CD14-positive monocyte (primary cell): ENCODE results near the gene ADCY7. TPM values are rescaled to one million over a fixed set of nuclear protein-coding genes. Genes with fewer than 3 reads are reported as not detected.

Experiments
- DNase-seq, 3 donors: peaks; one replicate each; pipeline ENCODE4 v3.0.0-alpha.2; 2011 to 2022
- H2AFZ ChIP-seq: 2 replicates; pipeline ENCODE4 v1.6.0; 2012; ENCODE audit warnings: mild to moderate bottlenecking, low read depth, low read length, inconsistent platforms; ENCODE audit not compliant: insufficient read depth, poor library complexity, severe bottlenecking
- H3K27ac ChIP-seq, 2 donors: 1 replicate in 1 of 2; 2 replicates in 1 of 2; pipeline ENCODE4 v1.5.1; 2012 to 2013; ENCODE audit warnings: low read length in 2 of 2, control low read depth in 1 of 2, inconsistent platforms in 1 of 2, low read depth in 1 of 2, mild to moderate bottlenecking in 1 of 2
- H3K27me3 ChIP-seq, 2 donors: one replicate each; pipeline versions ENCODE4 v1.6.0 to v1.6.1; 2011 to 2013; ENCODE audit warnings: low read length in 2 of 2; ENCODE audit not compliant: control insufficient read depth in 2 of 2, insufficient read depth in 2 of 2
- H3K36me3 ChIP-seq, 2 donors: replicated peaks in 1 of 2; 1 replicate in 1 of 2; 2 replicates in 1 of 2; pipeline versions ENCODE4 v1.5.1 to v1.6.1; 2012 to 2013; ENCODE audit warnings: low read length in 2 of 2, control low read depth in 1 of 2, inconsistent platforms in 1 of 2, mild to moderate bottlenecking in 1 of 2; ENCODE audit not compliant: insufficient read depth in 2 of 2, control insufficient read depth in 1 of 2
- H3K4me1 ChIP-seq, 2 donors: 1 replicate in 1 of 2; 2 replicates in 1 of 2; pipeline versions ENCODE4 v1.5.1 to v1.6.1; 2012 to 2013; ENCODE audit warnings: low read length in 2 of 2, control low read depth in 1 of 2, inconsistent platforms in 1 of 2, mild to moderate bottlenecking in 1 of 2, moderate library complexity in 1 of 2; ENCODE audit not compliant: insufficient read depth in 2 of 2, control insufficient read depth in 1 of 2
- H3K4me2 ChIP-seq: replicated peaks from 2 replicates; pipeline ENCODE3; 2012; ENCODE audit warnings: low read length, moderate library complexity, mild to moderate bottlenecking; ENCODE audit not compliant: poor library complexity, severe bottlenecking; ENCODE audit errors: extremely low read depth
- H3K4me3 ChIP-seq, 3 experiments: fragments of 200-600 bp in 1 of 3; sonication (generic) in 1 of 3; replicated peaks in 1 of 3; 1 replicate in 2 of 3; 2 replicates in 1 of 3; pipeline ENCODE4 v1.5.1; 2011 to 2013; ENCODE audit warnings: low read length in 3 of 3, mild to moderate bottlenecking in 3 of 3, control low read depth in 2 of 3, low read depth in 2 of 3, inconsistent platforms in 1 of 3, moderate library complexity in 1 of 3
- H3K79me2 ChIP-seq: 2 replicates; pipeline ENCODE4 v1.6.0; 2012; ENCODE audit warnings: mild to moderate bottlenecking, control low read depth, inconsistent platforms, low read length, moderate library complexity; ENCODE audit not compliant: insufficient read depth
- H3K9ac ChIP-seq: 2 replicates; pipeline ENCODE4 v1.6.0; 2017; ENCODE audit warnings: low read length, mild to moderate bottlenecking; ENCODE audit not compliant: insufficient read depth, poor library complexity, severe bottlenecking
- H3K9me3 ChIP-seq, 2 donors: replicated peaks in 1 of 2; 1 replicate in 1 of 2; 2 replicates in 1 of 2; pipeline versions ENCODE4 v1.5.1 to v1.6.1; 2012 to 2013; ENCODE audit warnings: low read length in 2 of 2, control low read depth in 1 of 2; ENCODE audit not compliant: control insufficient read depth in 1 of 2, insufficient read depth in 1 of 2
- H4K20me1 ChIP-seq: 2 replicates; pipeline ENCODE4 v1.6.0; 2012; ENCODE audit warnings: mild to moderate bottlenecking, low read length, control low read depth, moderate library complexity; ENCODE audit not compliant: insufficient read depth
- H3K27ac Mint-ChIP-seq, 7 donors: one replicate each; pipeline ENCODE4 v1.8.0; 2020; ENCODE audit warnings: mild to moderate bottlenecking in 7 of 7, mixed read lengths in 7 of 7, moderate library complexity in 6 of 7, inconsistent platforms in 2 of 7
- H3K27me3 Mint-ChIP-seq, 3 donors: one replicate each; pipeline ENCODE4 v1.8.0; 2021 to 2022; ENCODE audit warnings: low read depth in 3 of 3, mild to moderate bottlenecking in 3 of 3, mixed read lengths in 3 of 3, moderate library complexity in 3 of 3, inconsistent platforms in 1 of 3
- H3K36me3 Mint-ChIP-seq, 2 donors: one replicate each; pipeline ENCODE4 v1.8.0; 2020; ENCODE audit warnings: mixed read lengths in 2 of 2, inconsistent platforms in 1 of 2, mild to moderate bottlenecking in 1 of 2
- H3K4me1 Mint-ChIP-seq: one replicate; pipeline ENCODE4 v1.8.0; 2020; ENCODE audit warnings: mild to moderate bottlenecking, mixed read lengths
- H3K4me3 Mint-ChIP-seq, 2 donors: one replicate each; pipeline ENCODE4 v1.8.0; 2020; ENCODE audit warnings: mild to moderate bottlenecking in 2 of 2, mixed read lengths in 2 of 2, moderate library complexity in 1 of 2
- H3K9me3 Mint-ChIP-seq, 7 donors: one replicate each; pipeline ENCODE4 v1.8.0; 2020 to 2022; ENCODE audit warnings: mixed read lengths in 7 of 7, mild to moderate bottlenecking in 6 of 7, moderate library complexity in 6 of 7, inconsistent platforms in 2 of 7
- WGBS: methylation state at CpG from one replicate; pipeline ENCODE4 v1.1.5; 2013; ENCODE audit warnings: missing lambda C conversion rate; ENCODE audit not compliant: insufficient coverage; 5-methylcytosine and 5-hydroxymethylcytosine counted together
- intact Hi-C, 2 donors: fragments of 100-400 bp; cut with micrococcal nuclease; formaldehyde crosslinking; loops; one replicate each; pipeline versions ENCODE4 v1.15.0 to v1.15.1; 2023
- polyA plus RNA-seq, 3 donors: library from polyadenylated mRNA; depleted of rRNA in 1 of 3; unstranded in 2 of 3; stranded (reverse) in 1 of 3; fragments of 300-500 nt in 2 of 3; fragments of >200 nt in 1 of 3; fragmentation: Illumina TruSeq in 2 of 3; gene quantifications; 1 replicate in 2 of 3; 2 replicates in 1 of 3; pipeline ENCODE4 v1.2.3, GENCODE V29; 2012 to 2021
- TF ChIP-seq, protein P1 (sequence below): fragments of 200-600 bp; IDR thresholded peaks from one replicate; pipeline ENCODE4 v1.8.0; 2022; ENCODE audit warnings: antibody characterized with exemption, mild to moderate bottlenecking

ADCY7 gene
- polyA plus RNA-seq, 3 donors = 53.1 to 230 (median 91.5) TPM

DNA sequence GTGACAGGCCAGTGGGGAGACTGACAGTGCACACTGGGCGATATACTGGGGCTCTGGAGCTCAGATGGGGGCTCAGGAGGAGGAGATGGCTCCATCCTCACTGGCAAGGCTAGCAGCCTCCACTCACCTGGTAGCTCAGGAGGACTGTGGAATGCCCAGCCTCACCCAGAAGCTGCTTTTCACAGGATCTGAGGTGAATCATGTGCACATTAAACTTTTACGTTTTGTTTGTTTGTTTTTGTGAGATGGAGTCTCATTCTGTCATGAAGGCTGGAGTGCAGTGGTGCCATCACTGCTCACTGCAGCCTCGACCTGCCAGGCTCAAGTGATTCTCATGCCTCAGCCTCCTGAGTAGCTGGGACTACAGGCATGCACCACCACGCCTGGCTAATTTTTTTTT, 28.6 kb downstream of the ADCY7 start:
- Histone ChIP-seq H3K4me1 (no peaks in the 10 kb centered on the region), H3K27me3 (no peaks in the 10 kb centered on the region), H3K4me2 (no peak overlapping the region), H3K36me3 (peaks cover 94 to 100% of the 10 kb centered on the region in 2 donors), H2AFZ (no peak overlapping the region), H3K9ac (no peak overlapping the region), H3K9me3 (no peaks in the 10 kb centered on the region), H4K20me1 (peaks cover 100% of the 10 kb centered on the region), H3K4me3 (no peak overlapping the region), H3K79me2 (peaks cover 90% of the 10 kb centered on the region), H3K27ac (no peak overlapping the region)
- no peak for DNase-seq
- Mint-ChIP-seq H3K4me1 (no peaks in the 10 kb centered on the region), H3K27ac (peak overlapping the region in 3 of 7 donors; percentile 26 to 54 (median 40)), H3K27me3 (no peaks in the 10 kb centered on the region), H3K9me3 (no peaks in the 10 kb centered on the region), H3K4me3 (no peak overlapping the region), H3K36me3 (peaks cover 77 to 96% of the 10 kb centered on the region in 2 donors)
- 100% methylated on average over 1 of the region's 4 CpGs for WGBS
- TF ChIP-seq, protein P1, sequence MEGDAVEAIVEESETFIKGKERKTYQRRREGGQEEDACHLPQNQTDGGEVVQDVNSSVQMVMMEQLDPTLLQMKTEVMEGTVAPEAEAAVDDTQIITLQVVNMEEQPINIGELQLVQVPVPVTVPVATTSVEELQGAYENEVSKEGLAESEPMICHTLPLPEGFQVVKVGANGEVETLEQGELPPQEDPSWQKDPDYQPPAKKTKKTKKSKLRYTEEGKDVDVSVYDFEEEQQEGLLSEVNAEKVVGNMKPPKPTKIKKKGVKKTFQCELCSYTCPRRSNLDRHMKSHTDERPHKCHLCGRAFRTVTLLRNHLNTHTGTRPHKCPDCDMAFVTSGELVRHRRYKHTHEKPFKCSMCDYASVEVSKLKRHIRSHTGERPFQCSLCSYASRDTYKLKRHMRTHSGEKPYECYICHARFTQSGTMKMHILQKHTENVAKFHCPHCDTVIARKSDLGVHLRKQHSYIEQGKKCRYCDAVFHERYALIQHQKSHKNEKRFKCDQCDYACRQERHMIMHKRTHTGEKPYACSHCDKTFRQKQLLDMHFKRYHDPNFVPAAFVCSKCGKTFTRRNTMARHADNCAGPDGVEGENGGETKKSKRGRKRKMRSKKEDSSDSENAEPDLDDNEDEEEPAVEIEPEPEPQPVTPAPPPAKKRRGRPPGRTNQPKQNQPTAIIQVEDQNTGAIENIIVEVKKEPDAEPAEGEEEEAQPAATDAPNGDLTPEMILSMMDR = no peak
- intact Hi-C loops = no loop called here

- H3K4me1 Mint-ChIP-seq = no peaks in the 10 kb centered on the region
- 98% methylated on average over 7 of the region's 7 CpGs for WGBS
- Histone ChIP-seq H3K9ac (no peak overlapping the region), H3K9me3 (no peaks in the 10 kb centered on the region), H3K27ac (no peak overlapping the region), H3K4me1 (no peaks in the 10 kb centered on the region), H3K4me2 (no peak overlapping the region), H3K36me3 (peaks cover 93 to 100% of the 10 kb centered on the region in 2 donors), H2AFZ (no peak overlapping the region), H3K27me3 (no peaks in the 10 kb centered on the region), H3K4me3 (no peak overlapping the region), H3K79me2 (peaks cover 87% of the 10 kb centered on the region), H4K20me1 (peaks cover 100% of the 10 kb centered on the region)
- no peaks in the 10 kb centered on the region for H3K9me3 Mint-ChIP-seq
- DNase-seq = no peak
- peaks cover 75 to 96% of the 10 kb centered on the region in 2 donors for H3K36me3 Mint-ChIP-seq
- H3K27me3 Mint-ChIP-seq = no peaks in the 10 kb centered on the region
- TF ChIP-seq, protein P1 = no peak
- H3K4me3 Mint-ChIP-seq = no peak overlapping the region
- intact Hi-C loops = no loop called here
- peak overlapping the region in 5 of 7 donors; percentile 27 to 73 (median 54) for H3K27ac Mint-ChIP-seq
Measured at GRCh38 chr16:50295541-50296132, 29.3 kb downstream of the ADCY7 start.
